ENCODE results near the gene IQCM.

Gene IQCM

GRCh38 chr4:149706942-149707341, 108.7 kb downstream of the IQCM start:
- H3K36me3 ChIP-seq (ENCODE audit: insufficient read depth, low read length): no peaks in the 10 kb centered on the region
- H3F3A ChIP-seq (ENCODE audit: low read depth): no peaks in the 10 kb centered on the region
- no peaks in the 10 kb centered on the region for H3K27me3 ChIP-seq (ENCODE audit: insufficient read depth, low read length, poor library complexity, severe bottlenecking)
- no peak overlapping the region for H3K4me2 ChIP-seq (ENCODE audit: low read depth, low read length, poor library complexity, severe bottlenecking)
- H3K4me1 ChIP-seq (ENCODE audit: insufficient read depth, low read length, poor library complexity, severe bottlenecking): no peaks in the 10 kb centered on the region
- H3K9ac ChIP-seq (ENCODE audit: low read depth, low read length, poor library complexity, severe bottlenecking): no peak overlapping the region
- no peak overlapping the region for H2AFZ ChIP-seq (ENCODE audit: low read length)
- 0 out of 2 replicates have a peak, but pooled peaks cover 2% of the 10 kb centered on the region for H3K9me3 ChIP-seq (ENCODE audit: insufficient read depth, low read depth, low read length)
- H3K79me2 ChIP-seq (ENCODE audit: insufficient read depth, low read length): no peaks in the 10 kb centered on the region
- H3K9me2 ChIP-seq (replicated peaks; ENCODE audit: low read depth, low read length): no peaks in the 10 kb centered on the region; the same call in 1 of the 2 replicates
- no peak for TF ChIP-seq CTCF (conservative IDR thresholded peaks at IDR 0.05; ENCODE audit: low read length)
- TF ChIP-seq EZH2phosphoT487 (IDR thresholded peaks at IDR 0.05; ENCODE audit: borderline replicate concordance): no peak
- no peak overlapping the region for H3K4me3 ChIP-seq (ENCODE audit: low read length, poor library complexity, severe bottlenecking)
- no peaks in the 10 kb centered on the region for H4K20me1 ChIP-seq (ENCODE audit: insufficient read depth, low read length, poor library complexity, severe bottlenecking)

- Histone ChIP-seq H3K4me3 (ENCODE audit: low read length, poor library complexity, severe bottlenecking) (no peak overlapping the region), H4K20me1 (ENCODE audit: insufficient read depth, low read length, poor library complexity, severe bottlenecking) (no peaks in the 10 kb centered on the region), H3K4me2 (ENCODE audit: low read depth, low read length, poor library complexity, severe bottlenecking) (no peak overlapping the region), H3K9me2 (replicated peaks; ENCODE audit: low read depth, low read length) (no peaks in the 10 kb centered on the region; the same call in 1 of the 2 replicates), H2AFZ (ENCODE audit: low read length) (no peak overlapping the region), H3K9ac (ENCODE audit: low read depth, low read length, poor library complexity, severe bottlenecking) (no peak overlapping the region), H3K79me2 (ENCODE audit: insufficient read depth, low read length) (no peaks in the 10 kb centered on the region), H3K9me3 (ENCODE audit: insufficient read depth, low read depth, low read length) (0 out of 2 replicates have a peak, but pooled peaks cover 2% of the 10 kb centered on the region), H3F3A (ENCODE audit: low read depth) (no peaks in the 10 kb centered on the region), H3K4me1 (ENCODE audit: insufficient read depth, low read length, poor library complexity, severe bottlenecking) (no peaks in the 10 kb centered on the region), H3K36me3 (ENCODE audit: insufficient read depth, low read length) (no peaks in the 10 kb centered on the region), H3K27me3 (ENCODE audit: insufficient read depth, low read length, poor library complexity, severe bottlenecking) (no peaks in the 10 kb centered on the region)
- TF ChIP-seq EZH2phosphoT487 (IDR thresholded peaks at IDR 0.05; ENCODE audit: borderline replicate concordance) (no peak), CTCF (conservative IDR thresholded peaks at IDR 0.05; ENCODE audit: low read length) (no peak)
Measured at GRCh38 chr4:149702414-149703293, 113.0 kb downstream of the IQCM start.

- no peak for TF ChIP-seq EZH2phosphoT487 (IDR thresholded peaks at IDR 0.05; ENCODE audit: borderline replicate concordance)
- TF ChIP-seq CTCF (conservative IDR thresholded peaks at IDR 0.05; ENCODE audit: low read length): no peak
- H3K4me2 ChIP-seq (ENCODE audit: low read depth, low read length, poor library complexity, severe bottlenecking): no peak overlapping the region
- no peaks in the 10 kb centered on the region for H3K79me2 ChIP-seq (ENCODE audit: insufficient read depth, low read length)
- H3K4me1 ChIP-seq (ENCODE audit: insufficient read depth, low read length, poor library complexity, severe bottlenecking): no peaks in the 10 kb centered on the region
- no peak overlapping the region for H3K9ac ChIP-seq (ENCODE audit: low read depth, low read length, poor library complexity, severe bottlenecking)
- H3K4me3 ChIP-seq (ENCODE audit: low read length, poor library complexity, severe bottlenecking): no peak overlapping the region
- H3F3A ChIP-seq (ENCODE audit: low read depth): no peaks in the 10 kb centered on the region
- H3K9me3 ChIP-seq (ENCODE audit: insufficient read depth, low read depth, low read length): 0 out of 2 replicates have a peak, but pooled peaks cover 2% of the 10 kb centered on the region
- no peaks in the 10 kb centered on the region; the same call in 1 of the 2 replicates for H3K9me2 ChIP-seq (replicated peaks; ENCODE audit: low read depth, low read length)
- no peaks in the 10 kb centered on the region for H3K36me3 ChIP-seq (ENCODE audit: insufficient read depth, low read length)
- H4K20me1 ChIP-seq (ENCODE audit: insufficient read depth, low read length, poor library complexity, severe bottlenecking): no peaks in the 10 kb centered on the region
- H3K27me3 ChIP-seq (ENCODE audit: insufficient read depth, low read length, poor library complexity, severe bottlenecking): no peaks in the 10 kb centered on the region
- no peak overlapping the region for H2AFZ ChIP-seq (ENCODE audit: low read length)
Measured at GRCh38 chr4:149701435-149702156, 114.0 kb downstream of the IQCM start.

All from Loucy (cell line).